ENCODE measurements around the gene LHFPL2. TPM values are rescaled to one million over a fixed set of nuclear protein-coding genes. Genes with fewer than 3 reads are reported as not detected.

LHFPL2 gene
- total and polyA plus RNA-seq, 4 donors, result 6.5 to 49.4 (median 47.7) TPM

- Histone ChIP-seq H3K36me3 (ENCODE audit: control insufficient read depth in 4 of 4, insufficient read depth in 4 of 4, low read length in 4 of 4) (no peaks in the 10 kb centered on the region), H3K27ac (ENCODE audit: low read depth in 1 of 2, low read length in 1 of 2) (peak overlapping the region in 1 of 2 donors; percentile 69), H3K9ac (ENCODE audit: insufficient read depth in 1 of 2, low read length in 2 of 2) (no peak overlapping the region), H3K27me3 (ENCODE audit: control insufficient read depth in 3 of 3, insufficient read depth in 3 of 3, low read length in 2 of 3) (no peaks in the 10 kb centered on the region), H3K9me3 (ENCODE audit: control insufficient read depth in 4 of 4, insufficient read depth in 3 of 4, low read length in 3 of 4) (peaks cover 0 to 1% (median 0%) of the 10 kb centered on the region in 4 donors), H3K4me1 (ENCODE audit: control insufficient read depth in 5 of 5, insufficient read depth in 5 of 5, low read length in 5 of 5) (peaks cover 8 to 43% (median 22%) of the 10 kb centered on the region in 5 donors), H3K4me3 (no peak overlapping the region)
- DNase-seq, result no peak
- no peak for TF ChIP-seq CTCF (IDR thresholded peaks at IDR 0.05; ENCODE audit: control extremely low read depth, extremely low read depth)
- ATAC-seq (ENCODE audit: insufficient read depth, low FRiP score), result no peak
- 68 to 76% methylated on average over 9 of the region's 9 CpGs for WGBS, 2 donors
Observed at GRCh38 chr5:78522476-78523260, 125.9 kb downstream of the LHFPL2 start.

DNA sequence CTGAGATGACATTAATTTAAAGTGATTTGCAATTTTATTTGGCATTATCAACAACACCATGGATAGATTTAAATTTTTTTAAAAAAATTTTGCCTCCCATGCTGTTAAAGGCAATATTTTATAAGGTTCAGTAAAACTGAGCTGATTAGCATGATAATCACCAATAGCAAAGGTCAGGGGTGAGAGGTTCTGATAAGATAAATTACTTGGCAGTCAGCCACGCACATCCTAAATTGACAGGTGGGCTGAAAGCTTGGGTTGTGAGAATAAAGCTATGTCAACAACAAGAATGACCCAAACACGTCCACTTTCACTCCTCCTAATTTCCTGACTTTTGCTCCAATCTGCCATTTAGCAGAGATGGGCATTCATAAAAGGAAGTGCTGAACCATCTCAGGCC, 127.1 kb downstream of the LHFPL2 start:
- no peaks in the 10 kb centered on the region for H3K27me3 ChIP-seq (ENCODE audit: control insufficient read depth in 3 of 3, insufficient read depth in 3 of 3, low read length in 2 of 3)
- H3K9me3 ChIP-seq (ENCODE audit: control insufficient read depth in 4 of 4, insufficient read depth in 3 of 4, low read length in 3 of 4), result peaks cover 0 to 1% (median 0%) of the 10 kb centered on the region in 4 donors
- H3K4me1 ChIP-seq (ENCODE audit: control insufficient read depth in 5 of 5, insufficient read depth in 5 of 5, low read length in 5 of 5), result peaks cover 2 to 31% (median 18%) of the 10 kb centered on the region in 5 donors
- 69 to 90% methylated on average over 2 of the region's 2 CpGs for WGBS, 2 donors
- ATAC-seq (ENCODE audit: insufficient read depth, low FRiP score) (no peak), DNase-seq (no peak)
- no peak overlapping the region for H3K4me3 ChIP-seq
- no peaks in the 10 kb centered on the region for H3K36me3 ChIP-seq (ENCODE audit: control insufficient read depth in 4 of 4, insufficient read depth in 4 of 4, low read length in 4 of 4)
- no peak overlapping the region for H3K27ac ChIP-seq (ENCODE audit: low read depth in 1 of 2, low read length in 1 of 2)
- no peak overlapping the region for H3K9ac ChIP-seq (ENCODE audit: insufficient read depth in 1 of 2, low read length in 2 of 2)
- no peak for TF ChIP-seq CTCF (IDR thresholded peaks at IDR 0.05; ENCODE audit: control extremely low read depth, extremely low read depth)

GRCh38 chr5:78519198-78519941, 129.2 kb downstream of the LHFPL2 start:
- DNase-seq (no peak), ATAC-seq (ENCODE audit: insufficient read depth, low FRiP score) (peak; percentile 11)
- H3K27me3 ChIP-seq (ENCODE audit: control insufficient read depth in 3 of 3, insufficient read depth in 3 of 3, low read length in 2 of 3), result no peaks in the 10 kb centered on the region
- peak overlapping the region in 1 of 2 donors; percentile 73 for H3K27ac ChIP-seq (ENCODE audit: low read depth in 1 of 2, low read length in 1 of 2)
- H3K9ac ChIP-seq (ENCODE audit: insufficient read depth in 1 of 2, low read length in 2 of 2), result no peak overlapping the region
- peaks cover 0 to 26% (median 15%) of the 10 kb centered on the region in 5 donors for H3K4me1 ChIP-seq (ENCODE audit: control insufficient read depth in 5 of 5, insufficient read depth in 5 of 5, low read length in 5 of 5)
- H3K36me3 ChIP-seq (ENCODE audit: control insufficient read depth in 4 of 4, insufficient read depth in 4 of 4, low read length in 4 of 4), result no peaks in the 10 kb centered on the region
- H3K9me3 ChIP-seq (ENCODE audit: control insufficient read depth in 4 of 4, insufficient read depth in 3 of 4, low read length in 3 of 4), result peaks cover 0 to 1% (median 0%) of the 10 kb centered on the region in 4 donors
- no peak for TF ChIP-seq CTCF (IDR thresholded peaks at IDR 0.05; ENCODE audit: control extremely low read depth, extremely low read depth)
- WGBS, 2 donors, result 89 to 93% methylated on average over 9 of the region's 9 CpGs
- no peak overlapping the region for H3K4me3 ChIP-seq
